ENCODE data around the gene HSBP1L1. TPM values are rescaled to one million over a fixed set of nuclear protein-coding genes. Genes with fewer than 3 reads are reported as not detected.
"Not testable (repeated sequence)": the region's sequence is repeated elsewhere in the genome, so short reads cannot be mapped to it uniquely, and the experiment has no call there.

HSBP1L1 gene
- total RNA-seq, 1 experiment from 2014 or later, result 41.4 TPM

- peaks cover 8 to 16% of the 10 kb centered on the region in 2 experiments for H3K4me1 ChIP-seq (ENCODE audit: control insufficient read depth in 1 of 2, insufficient read depth in 2 of 2, low read length in 2 of 2)
- no peak for ATAC-seq
- no peak overlapping the region for H2AFZ ChIP-seq (ENCODE audit: low read depth, low read length, poor library complexity, severe bottlenecking)
- no peaks in the 10 kb centered on the region for H3K27me3 ChIP-seq (ENCODE audit: insufficient read depth, low read length)
- H4K20me1 ChIP-seq (ENCODE audit: insufficient read depth), result peaks cover 7% of the 10 kb centered on the region; the same call in 1 of the 2 replicates
- no peak overlapping the region for H3K9ac ChIP-seq (ENCODE audit: low read length)
- intact Hi-C loops (cut with micrococcal nuclease), result no loop called here
- POLR2A ChIA-PET, result no interaction called here
- no peaks in the 10 kb centered on the region for H3K9me3 ChIP-seq (ENCODE audit: control insufficient read depth in 1 of 2, insufficient read depth in 1 of 2, low read depth in 1 of 2, low read length in 2 of 2)
- RAD21 ChIA-PET (ENCODE audit: low non-redundant PET in 1 of 2, low total read pairs in 2 of 2, uncharacterized antibody in 2 of 2, unreplicated experiment in 2 of 2), result no interaction called here
- H3K79me2 ChIP-seq (ENCODE audit: insufficient read depth, low read length), result peaks cover 18% of the 10 kb centered on the region
- no TSS peak for BruUV-seq (replicated peaks)
- H3K4me3 ChIP-seq (replicated peaks in 1 of 2; ENCODE audit: low read depth in 1 of 2, low read length in 2 of 2), result no peak overlapping the region
- DNase-seq (ENCODE audit: low read depth, low spot score), result no peak
- CTCF ChIA-PET, result no interaction called here
- no peaks in the 10 kb centered on the region for H3K9me2 ChIP-seq (ENCODE audit: insufficient read depth)
- H3K36me3 ChIP-seq (ENCODE audit: control insufficient read depth in 1 of 2, insufficient read depth in 2 of 2, low read length in 2 of 2), result peaks cover 0 to 4% of the 10 kb centered on the region in 2 experiments; a peak in 1 of 4 replicates
- H3K27ac ChIP-seq (ENCODE audit: low read depth, low read length), result no peak overlapping the region
- TF ChIP-seq SP1 (IDR thresholded peaks at IDR 0.05; ENCODE audit: low read depth) (no peak), CTCF (IDR thresholded peaks at IDR 0.05 in 2 of 3, conservative IDR thresholded peaks at IDR 0.05 in 1 of 3; ENCODE audit: borderline replicate concordance in 1 of 3, insufficient read depth in 1 of 3, low read depth in 2 of 3, low read length in 2 of 3) (no peak), ATF3 (IDR thresholded peaks at IDR 0.05) (no peak), SRF (IDR thresholded peaks at IDR 0.05; ENCODE audit: low read depth) (no peak), ZNF274 (IDR thresholded peaks at IDR 0.05; ENCODE audit: low read depth, low read length) (no peak), CBX3 (IDR thresholded peaks at IDR 0.05; ENCODE audit: low read depth) (no peak), EZH2 (IDR thresholded peaks at IDR 0.05) (no peak), FOSL1 (IDR thresholded peaks at IDR 0.05; ENCODE audit: low read depth) (no peak), EGR1 (IDR thresholded peaks at IDR 0.05; ENCODE audit: low read depth) (no peak), RAD21 (IDR thresholded peaks at IDR 0.05; ENCODE audit: low read depth) (no peak)
- H3K4me2 ChIP-seq (ENCODE audit: low read length), result no peak overlapping the region
Observed at GRCh38 chr18:79991494-79991893, 27.1 kb downstream of the HSBP1L1 start.

GRCh38 chr18:79999701-80000100 is 35.3 kb downstream of the HSBP1L1 start:
- H3K27me3 ChIP-seq (ENCODE audit: insufficient read depth, low read length); H3K4me1 ChIP-seq (ENCODE audit: control insufficient read depth in 1 of 2, insufficient read depth in 2 of 2, low read length in 2 of 2); H2AFZ ChIP-seq (ENCODE audit: low read depth, low read length, poor library complexity, severe bottlenecking); H4K20me1 ChIP-seq (ENCODE audit: insufficient read depth); RAD21 ChIA-PET (ENCODE audit: low non-redundant PET in 1 of 2, low total read pairs in 2 of 2, uncharacterized antibody in 2 of 2, unreplicated experiment in 2 of 2); H3K79me2 ChIP-seq (ENCODE audit: insufficient read depth, low read length); BruUV-seq (replicated peaks); H3K4me3 ChIP-seq (replicated peaks in 1 of 2; ENCODE audit: low read depth in 1 of 2, low read length in 2 of 2); H3K9me3 ChIP-seq (ENCODE audit: control insufficient read depth in 1 of 2, insufficient read depth in 1 of 2, low read depth in 1 of 2, low read length in 2 of 2); ATAC-seq; H3K9ac ChIP-seq (ENCODE audit: low read length); H3K9me2 ChIP-seq (ENCODE audit: insufficient read depth); POLR2A ChIA-PET; DNase-seq (ENCODE audit: low read depth, low spot score); CTCF ChIA-PET; intact Hi-C loops (cut with micrococcal nuclease); H3K27ac ChIP-seq (ENCODE audit: low read depth, low read length); H3K36me3 ChIP-seq (ENCODE audit: control insufficient read depth in 1 of 2, insufficient read depth in 2 of 2, low read length in 2 of 2); H3K4me2 ChIP-seq (ENCODE audit: low read length): not testable (repeated sequence)
